Fibroblast of skin of right biceps (primary cell): ENCODE measurements around the gene RGS12.

Source experiments
- DNase-seq: peaks from one replicate; pipeline ENCODE4 v3.0.0-alpha.2; 2013

RGS12 gene

GRCh38 chr4:3336382-3337356 is 43.8 kb downstream of the RGS12 start:
- no peak for DNase-seq

- DNase-seq = no peak
Measured at GRCh38 chr4:3337357-3337732, 44.5 kb downstream of the RGS12 start.

- no peak for DNase-seq
Measured at GRCh38 chr4:3337811-3338210, 45.0 kb downstream of the RGS12 start.

GRCh38 chr4:3338321-3338838 is 45.6 kb downstream of the RGS12 start:
- DNase-seq = no peak

GRCh38 chr4:3338976-3339531 is 46.2 kb downstream of the RGS12 start:
- DNase-seq = no peak

- no peak for DNase-seq
Measured at GRCh38 chr4:3339577-3339976, 46.8 kb downstream of the RGS12 start.

- DNase-seq = no peak
Measured at GRCh38 chr4:3340038-3340699, 47.3 kb downstream of the RGS12 start.

- DNase-seq = no peak
Measured at GRCh38 chr4:3340700-3341083, 47.9 kb downstream of the RGS12 start.

GRCh38 chr4:3341760-3342159 is 48.9 kb downstream of the RGS12 start:
- no peak for DNase-seq

GRCh38 chr4:3342182-3342854 is 49.5 kb downstream of the RGS12 start:
- peak; percentile 71 for DNase-seq
